Lung (tissue), 12 donors: ENCODE data around the gene USP21. TPM values are rescaled to one million over a fixed set of nuclear protein-coding genes. Genes with fewer than 3 reads are reported as not detected.

Source experiments
- ATAC-seq: fragments of 200-7000 bp; cut with Tn5 transposase; one replicate; pipeline ENCODE4 v1.9.1; 2020; ENCODE audit warnings: moderate number of reproducible peaks; ENCODE audit not compliant: insufficient read depth, low FRiP score
- DNase-seq, 3 donors: peaks; one replicate each; pipeline ENCODE4 v3.0.0-alpha.2; 2013 to 2017
- H3K27ac ChIP-seq, 2 donors: one replicate each; pipeline ENCODE4 v1.5.1; 2013; ENCODE audit warnings: mild to moderate bottlenecking in 2 of 2, moderate library complexity in 2 of 2, control low read depth in 1 of 2, inconsistent platforms in 1 of 2, low read depth in 1 of 2, low read length in 1 of 2
- H3K27me3 ChIP-seq, 3 donors: one replicate each; pipeline ENCODE4 v1.5.1; 2013; ENCODE audit warnings: low read length in 2 of 3; ENCODE audit not compliant: control insufficient read depth in 3 of 3, insufficient read depth in 3 of 3
- H3K36me3 ChIP-seq, 4 donors: one replicate each; pipeline ENCODE4 v1.5.1; 2013; ENCODE audit warnings: low read length in 4 of 4, mild to moderate bottlenecking in 1 of 4, moderate library complexity in 1 of 4; ENCODE audit not compliant: control insufficient read depth in 4 of 4, insufficient read depth in 4 of 4
- H3K4me1 ChIP-seq, 5 donors: one replicate each; pipeline ENCODE4 v1.5.1; 2013; ENCODE audit warnings: low read length in 5 of 5, mild to moderate bottlenecking in 2 of 5, moderate library complexity in 1 of 5; ENCODE audit not compliant: control insufficient read depth in 5 of 5, insufficient read depth in 5 of 5
- H3K4me3 ChIP-seq: one replicate; pipeline ENCODE4 v1.5.1; 2013; ENCODE audit warnings: mild to moderate bottlenecking, control low read depth, moderate library complexity
- H3K9ac ChIP-seq, 2 donors: one replicate each; pipeline ENCODE4 v1.5.1; 2013; ENCODE audit warnings: low read length in 2 of 2, control low read depth in 1 of 2; ENCODE audit not compliant: insufficient read depth in 1 of 2
- H3K9me3 ChIP-seq, 4 donors: one replicate each; pipeline ENCODE4 v1.5.1; 2013; ENCODE audit warnings: low read length in 3 of 4, mild to moderate bottlenecking in 1 of 4, moderate library complexity in 1 of 4; ENCODE audit not compliant: control insufficient read depth in 4 of 4, insufficient read depth in 3 of 4
- WGBS, 2 donors: extraction: QIAGEN DNeasy Blood & Tissue Kit; methylation state at CpG; one replicate each; pipeline ENCODE4 v1.1.7; 2013; 5-methylcytosine and 5-hydroxymethylcytosine counted together
- polyA plus RNA-seq, 2 donors: library from polyadenylated mRNA; stranded (reverse); fragments of 200-250 nt; gene quantifications; one replicate each; pipeline ENCODE4 v1.2.1, GENCODE V29; 2013
- total RNA-seq, 2 donors: library from RNA; depleted of rRNA in 1 of 2; stranded (reverse); fragments of >200 nt in 1 of 2; gene quantifications; one replicate each; pipeline ENCODE4 v1.2.1, GENCODE V29; 2014 to 2021
- TF ChIP-seq, protein P1 (sequence below): IDR thresholded peaks from 2 replicates; pipeline ENCODE4 v1.5.1; 2012; ENCODE audit warnings: mild to moderate bottlenecking; ENCODE audit errors: control extremely low read depth, extremely low read depth
- donor health status: control.
- donor health status: control.
- donor health status: Bipolar disorder and iron deficiency.
- donor health status: healthy.
- donor health status: DM: yes; HTN: yes; CAD: no.

Gene USP21
- total and polyA plus RNA-seq, 4 donors, result 18.2 to 28.6 (median 21.2) TPM

- TF ChIP-seq, protein P1, sequence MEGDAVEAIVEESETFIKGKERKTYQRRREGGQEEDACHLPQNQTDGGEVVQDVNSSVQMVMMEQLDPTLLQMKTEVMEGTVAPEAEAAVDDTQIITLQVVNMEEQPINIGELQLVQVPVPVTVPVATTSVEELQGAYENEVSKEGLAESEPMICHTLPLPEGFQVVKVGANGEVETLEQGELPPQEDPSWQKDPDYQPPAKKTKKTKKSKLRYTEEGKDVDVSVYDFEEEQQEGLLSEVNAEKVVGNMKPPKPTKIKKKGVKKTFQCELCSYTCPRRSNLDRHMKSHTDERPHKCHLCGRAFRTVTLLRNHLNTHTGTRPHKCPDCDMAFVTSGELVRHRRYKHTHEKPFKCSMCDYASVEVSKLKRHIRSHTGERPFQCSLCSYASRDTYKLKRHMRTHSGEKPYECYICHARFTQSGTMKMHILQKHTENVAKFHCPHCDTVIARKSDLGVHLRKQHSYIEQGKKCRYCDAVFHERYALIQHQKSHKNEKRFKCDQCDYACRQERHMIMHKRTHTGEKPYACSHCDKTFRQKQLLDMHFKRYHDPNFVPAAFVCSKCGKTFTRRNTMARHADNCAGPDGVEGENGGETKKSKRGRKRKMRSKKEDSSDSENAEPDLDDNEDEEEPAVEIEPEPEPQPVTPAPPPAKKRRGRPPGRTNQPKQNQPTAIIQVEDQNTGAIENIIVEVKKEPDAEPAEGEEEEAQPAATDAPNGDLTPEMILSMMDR, result no peak
- WGBS, 2 donors, result 45 to 61% methylated on average over 5 of the region's 5 CpGs
- DNase-seq (no peak), ATAC-seq (no peak)
- H3K9ac ChIP-seq, result peak overlapping the region in 1 of 2 donors; percentile 86
- no peaks in the 10 kb centered on the region for H3K9me3 ChIP-seq
- H3K36me3 ChIP-seq, result peaks cover 0 to 12% (median 5%) of the 10 kb centered on the region in 4 donors
- H3K4me1 ChIP-seq, result peaks cover 6 to 69% (median 40%) of the 10 kb centered on the region in 5 donors
- no peaks in the 10 kb centered on the region for H3K27me3 ChIP-seq
- H3K4me3 ChIP-seq, result no peak overlapping the region
- H3K27ac ChIP-seq, result peak overlapping the region; percentile 94 to 99
Measured at GRCh38 chr1:161200421-161200991, 41.2 kb downstream of the USP21 start.

GRCh38 chr1:161200992-161201835 is 41.9 kb downstream of the USP21 start:
- H3K36me3 ChIP-seq, result peaks cover 0 to 14% (median 7%) of the 10 kb centered on the region in 4 donors
- peak in 1 of 3 donors; percentile 82 for DNase-seq
- peak overlapping the region; percentile 6 to 86 for H3K9ac ChIP-seq
- H3K27me3 ChIP-seq, result no peaks in the 10 kb centered on the region
- ATAC-seq, result peak; percentile 27
- TF ChIP-seq, protein P1, result no peak
- 50% methylated on average over 13 of the region's 13 CpGs for WGBS, 2 donors
- H3K27ac ChIP-seq, result peak overlapping the region; percentile 94 to 99
- no peaks in the 10 kb centered on the region for H3K9me3 ChIP-seq
- H3K4me1 ChIP-seq, result peaks cover 6 to 68% (median 40%) of the 10 kb centered on the region in 5 donors
- no peak overlapping the region for H3K4me3 ChIP-seq

GRCh38 chr1:161201836-161202712 is 42.8 kb downstream of the USP21 start, which contains the start of gene NDUFS2:
Gene NDUFS2 (plus strand): TSS chr1:161202367. CDS start chr1:161202386, 19 bp downstream.
- peak within 1 kb of the TSS; percentile 94 to 99 for H3K27ac ChIP-seq
- H3K27me3 ChIP-seq, result no peaks in the 10 kb centered on the region
- TF ChIP-seq, protein P1, result no peak

More at GRCh38 chr1:161201836-161202712, 42.8 kb downstream of the USP21 start, which contains the start of gene NDUFS2:
- Histone ChIP-seq H3K36me3 (peaks cover 3 to 22% (median 14%) of the 10 kb centered on the region in 4 donors), H3K9ac (peak within 1 kb of the TSS; percentile 78 to 89), H3K4me1 (peaks cover 9 to 62% (median 40%) of the 10 kb centered on the region in 5 donors), H3K9me3 (no peaks in the 10 kb centered on the region), H3K4me3 (peak within 1 kb of the TSS; percentile 84)
- DNase-seq (peak; percentile 99 to 100 (median 100)), ATAC-seq (peak; percentile 90)
- 2% methylated on average over 52 to 53 of the region's 53 CpGs for WGBS, 2 donors
